ENCODE results near the gene AARS1.

- TF ChIP-seq CTCF (IDR thresholded peaks at IDR 0.05; ENCODE audit: low read depth, low read length, poor library complexity, severe bottlenecking), result no peak
- TF ChIP-seq EZH2phosphoT487 (IDR thresholded peaks at IDR 0.05; ENCODE audit: borderline replicate concordance, low read length), result no peak
Observed at GRCh38 chr16:70255574-70255973, 33.7 kb downstream of the AARS1 start.

Data from DOHH2 (cell line).